GM12875 (cell line): Measurements from ENCODE around the gene CASP8AP2.

Experiments
- H3K4me3 ChIP-seq: one replicate; pipeline ENCODE4 v1.5.1; 2011; ENCODE audit warnings: low read depth, low read length, control low read depth
- TF ChIP-seq, protein P1 (sequence below): IDR thresholded peaks from 2 replicates; pipeline ENCODE4 v1.5.1; 2011; ENCODE audit warnings: low read depth, mild to moderate bottlenecking, control low read depth, inconsistent platforms, low read length, moderate library complexity, borderline replicate concordance; ENCODE audit not compliant: insufficient read depth

Gene CASP8AP2

DNA sequence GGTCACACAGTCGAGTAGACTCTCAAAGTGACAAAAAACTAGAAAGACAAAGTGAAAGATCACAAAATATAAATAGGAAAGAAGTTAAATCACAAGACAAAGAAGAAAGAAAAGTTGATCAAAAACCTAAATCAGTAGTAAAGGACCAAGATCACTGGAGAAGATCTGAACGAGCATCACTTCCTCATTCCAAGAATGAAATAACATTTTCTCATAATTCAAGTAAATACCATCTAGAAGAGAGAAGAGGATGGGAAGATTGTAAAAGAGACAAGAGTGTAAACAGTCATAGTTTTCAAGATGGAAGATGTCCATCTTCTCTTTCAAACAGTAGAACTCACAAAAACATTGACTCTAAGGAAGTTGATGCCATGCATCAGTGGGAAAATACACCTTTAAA, 33.0 kb downstream of the CASP8AP2 start:
- TF ChIP-seq, protein P1, sequence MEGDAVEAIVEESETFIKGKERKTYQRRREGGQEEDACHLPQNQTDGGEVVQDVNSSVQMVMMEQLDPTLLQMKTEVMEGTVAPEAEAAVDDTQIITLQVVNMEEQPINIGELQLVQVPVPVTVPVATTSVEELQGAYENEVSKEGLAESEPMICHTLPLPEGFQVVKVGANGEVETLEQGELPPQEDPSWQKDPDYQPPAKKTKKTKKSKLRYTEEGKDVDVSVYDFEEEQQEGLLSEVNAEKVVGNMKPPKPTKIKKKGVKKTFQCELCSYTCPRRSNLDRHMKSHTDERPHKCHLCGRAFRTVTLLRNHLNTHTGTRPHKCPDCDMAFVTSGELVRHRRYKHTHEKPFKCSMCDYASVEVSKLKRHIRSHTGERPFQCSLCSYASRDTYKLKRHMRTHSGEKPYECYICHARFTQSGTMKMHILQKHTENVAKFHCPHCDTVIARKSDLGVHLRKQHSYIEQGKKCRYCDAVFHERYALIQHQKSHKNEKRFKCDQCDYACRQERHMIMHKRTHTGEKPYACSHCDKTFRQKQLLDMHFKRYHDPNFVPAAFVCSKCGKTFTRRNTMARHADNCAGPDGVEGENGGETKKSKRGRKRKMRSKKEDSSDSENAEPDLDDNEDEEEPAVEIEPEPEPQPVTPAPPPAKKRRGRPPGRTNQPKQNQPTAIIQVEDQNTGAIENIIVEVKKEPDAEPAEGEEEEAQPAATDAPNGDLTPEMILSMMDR, result no peak

DNA sequence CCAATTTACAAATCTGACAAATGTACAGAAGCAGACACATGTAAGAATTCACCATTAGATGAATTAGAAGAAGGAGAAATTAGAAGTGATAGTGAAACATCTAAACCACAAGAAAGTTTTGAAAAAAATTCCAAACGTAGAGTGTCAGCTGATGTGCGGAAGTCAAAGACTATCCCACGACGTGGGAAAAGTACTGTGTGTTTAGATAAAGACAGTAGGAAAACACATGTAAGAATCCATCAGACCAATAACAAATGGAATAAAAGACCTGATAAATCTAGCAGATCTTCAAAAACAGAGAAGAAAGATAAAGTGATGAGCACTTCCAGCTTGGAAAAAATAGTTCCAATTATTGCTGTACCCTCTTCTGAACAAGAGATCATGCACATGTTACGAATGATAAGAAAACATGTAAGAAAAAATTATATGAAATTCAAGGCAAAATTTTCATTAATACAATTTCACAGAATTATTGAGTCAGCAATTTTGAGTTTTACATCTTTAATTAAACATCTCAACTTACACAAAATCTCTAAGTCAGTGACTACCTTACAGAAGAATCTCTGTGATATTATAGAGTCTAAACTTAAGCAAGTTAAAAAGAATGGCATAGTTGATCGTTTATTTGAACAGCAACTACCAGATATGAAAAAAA, 36.5 kb downstream of the CASP8AP2 start:
- no peak overlapping the region for H3K4me3 ChIP-seq
- TF ChIP-seq, protein P1, result no peak

More for the DNA sequence above, 33.0 kb downstream of the CASP8AP2 start:
- H3K4me3 ChIP-seq, result no peak overlapping the region

DNA sequence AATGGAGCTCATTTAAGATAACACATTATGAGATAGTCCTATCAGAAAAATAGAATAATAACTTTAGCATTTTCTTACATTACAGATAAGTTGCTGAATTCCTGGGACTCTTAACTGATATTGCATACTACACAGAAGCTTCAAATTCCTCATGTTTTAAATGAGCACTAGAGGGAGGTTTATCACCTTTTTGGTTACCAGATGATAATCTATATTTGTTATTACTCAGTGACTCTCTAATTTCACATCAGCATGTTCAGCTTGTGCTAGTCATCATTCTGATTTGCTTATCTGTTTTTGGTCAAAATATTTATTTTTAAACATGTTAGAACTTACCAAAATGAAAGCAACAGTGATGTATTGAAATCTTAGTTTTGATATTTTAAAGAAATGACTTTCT, 44.0 kb downstream of the CASP8AP2 start:
- TF ChIP-seq, protein P1, result no peak

DNA sequence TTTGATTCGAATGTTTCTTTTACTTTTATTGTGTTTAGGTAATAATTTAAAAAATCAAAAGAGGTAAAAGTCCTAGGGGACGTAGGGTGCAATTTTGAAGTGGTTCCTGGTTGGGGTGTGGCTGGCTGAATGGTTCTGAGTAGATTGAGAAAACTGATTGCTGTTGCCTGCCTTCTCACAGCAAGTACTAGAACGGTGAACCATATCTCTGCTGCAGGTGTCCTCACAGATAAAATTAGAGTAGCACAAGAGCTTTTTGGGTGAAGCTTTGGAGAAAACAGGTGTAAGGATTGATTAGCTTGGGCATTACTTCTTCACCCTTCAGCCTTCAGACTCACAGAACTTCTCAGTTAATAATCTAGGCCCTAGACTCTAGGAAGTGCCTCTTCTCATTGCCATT, 44.8 kb downstream of the CASP8AP2 start:
- H3K4me3 ChIP-seq, result no peak overlapping the region
- TF ChIP-seq, protein P1, result no peak

More for the DNA sequence above, 44.0 kb downstream of the CASP8AP2 start:
- no peak overlapping the region for H3K4me3 ChIP-seq

DNA sequence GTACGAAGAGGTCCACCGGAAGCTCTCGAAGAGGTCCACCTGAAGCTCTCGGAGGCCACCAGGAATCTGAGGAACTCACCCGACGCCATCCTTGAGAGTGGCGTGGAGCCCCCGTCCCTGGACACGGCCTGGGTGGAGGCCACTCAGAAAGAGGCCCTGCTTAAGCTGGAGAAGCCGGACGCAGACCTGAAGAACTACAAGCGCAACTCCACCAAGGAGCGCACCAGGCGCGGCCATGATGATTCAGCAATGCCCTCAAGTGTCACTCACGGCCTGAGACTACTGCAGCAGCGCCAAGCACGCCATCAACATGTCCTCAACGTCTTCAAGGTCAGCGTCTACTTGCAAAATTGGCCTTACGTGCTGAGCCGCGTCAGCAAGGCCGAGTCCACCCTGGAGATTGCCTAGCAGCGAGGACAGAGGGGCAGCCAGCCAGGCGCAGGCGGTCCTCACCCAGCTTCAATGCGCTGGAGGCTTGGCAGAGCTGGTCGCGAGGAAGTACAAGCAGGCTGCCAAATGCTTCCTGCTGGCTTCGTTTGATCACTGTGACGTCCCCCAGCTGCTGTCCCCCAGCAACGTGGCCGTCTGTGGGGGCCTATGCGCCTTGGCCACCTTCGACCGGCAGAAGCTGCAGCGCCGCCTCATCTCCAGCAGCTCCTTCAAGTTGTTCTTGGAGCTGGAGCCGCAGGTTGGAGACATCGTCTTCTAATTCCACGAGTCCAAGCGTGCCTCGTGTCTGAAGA, 56.9 kb downstream of the CASP8AP2 start:
- no peak overlapping the region for H3K4me3 ChIP-seq
- TF ChIP-seq, protein P1, result no peak

DNA sequence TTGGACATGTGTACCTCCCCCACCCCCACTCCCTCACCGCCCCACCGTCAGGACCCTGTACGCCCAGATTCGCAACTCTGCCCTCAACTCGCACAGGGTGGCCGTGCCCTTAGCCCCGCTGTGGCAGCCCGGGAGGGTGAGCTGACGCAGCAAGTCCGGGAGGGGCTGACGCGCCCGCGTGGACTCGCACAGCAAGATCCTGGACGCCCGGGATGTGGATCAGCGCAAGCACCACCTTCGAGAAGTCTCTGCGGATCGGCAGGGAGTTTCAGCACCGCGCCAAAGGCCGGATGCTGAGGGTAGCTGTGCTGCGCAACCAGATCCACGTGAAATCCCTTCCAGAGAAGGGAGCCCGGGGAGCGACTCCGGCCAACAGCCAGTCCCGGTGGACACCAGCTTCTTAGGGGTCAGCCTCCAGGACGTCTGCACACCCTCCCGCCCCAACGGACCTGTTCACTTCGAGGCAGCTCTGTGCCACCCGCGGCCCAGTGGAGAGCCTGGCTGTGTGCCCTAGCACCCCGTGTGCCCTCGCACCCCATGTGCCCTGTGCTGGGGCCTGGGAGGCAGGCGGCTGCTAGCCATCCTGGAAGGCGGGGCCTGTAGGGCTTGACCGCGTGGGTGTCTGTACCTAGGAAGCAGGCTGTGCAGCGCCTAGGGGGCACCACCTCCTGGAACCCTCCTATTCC, 57.9 kb downstream of the CASP8AP2 start:
- TF ChIP-seq, protein P1, result no peak
- no peak overlapping the region for H3K4me3 ChIP-seq
